Lower leg skin (tissue), 3 donors: ENCODE data around the gene CEP135.
"Not testable (repeated sequence)": the region's sequence is repeated elsewhere in the genome, so short reads cannot be mapped to it uniquely, and the experiment has no call there.

Experiments
- CTCF ChIP-seq, 3 donors: fragments of 450-650 bp; IDR thresholded peaks; one replicate each; pipeline ENCODE4 v1.5.1; 2016; ENCODE audit warnings: antibody characterized with exemption in 3 of 3, mild to moderate bottlenecking in 3 of 3, moderate library complexity in 2 of 3
- POLR2A ChIP-seq, 2 donors: fragments of 450-650 bp; IDR thresholded peaks; one replicate each; pipeline ENCODE4 v1.6.1; 2016 to 2017; ENCODE audit warnings: antibody characterized with exemption in 2 of 2, mild to moderate bottlenecking in 1 of 2, moderate library complexity in 1 of 2

DNA sequence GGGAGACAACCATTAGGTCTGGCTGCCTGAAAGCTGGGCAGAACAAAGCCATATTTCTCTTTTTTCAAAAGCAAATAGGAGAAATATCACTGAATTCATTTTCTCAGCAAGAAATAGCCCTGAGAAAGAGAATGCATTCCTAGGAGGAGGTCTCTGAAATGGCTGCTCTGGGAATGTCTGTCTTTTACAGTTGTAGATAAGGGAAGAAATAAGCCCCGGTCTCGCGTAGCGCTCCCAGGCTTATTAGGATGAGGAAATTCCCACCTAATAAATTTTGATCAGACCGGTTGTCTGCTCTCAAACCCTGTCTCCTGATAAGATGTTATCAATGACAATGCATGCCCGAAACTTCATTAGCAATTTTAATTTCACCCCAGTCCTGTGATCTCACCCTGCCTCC, 12.8 kb upstream of the CEP135 start:
- TF ChIP-seq CTCF, POLR2A (IDR thresholded peaks at IDR 0.05): not testable (repeated sequence)
